IMR-90 (cell line): ENCODE data around the gene SPCS3. TPM values are rescaled to one million over a fixed set of nuclear protein-coding genes. Genes with fewer than 3 reads are reported as not detected.

Experiments used
- ATAC-seq: fragments of 200-7000 bp; cut with Tn5 transposase; 2 replicates; pipeline ENCODE4 v1.9.1; 2020; ENCODE audit warnings: low read depth, mild to moderate bottlenecking, moderate library complexity
- BruUV-seq: library from RNA; stranded (reverse); fragments of 400-500 nt; replicated peaks from 2 replicates; lab custom pipeline; 2021; lab: Mats Ljungman, UMichigan
- CTCF ChIA-PET: fragments of 300-600 bp; formaldehyde crosslinking; extraction: SDS; loops from one replicate; lab custom pipeline; 2021; ENCODE audit warnings: antibody characterized with exemption; lab: Yijun Ruan, JAX
- POLR2A ChIA-PET: fragments of 300-600 bp; sonication (Branson Sonifier 250); formaldehyde crosslinking; loops from one replicate; lab custom pipeline; 2022; ENCODE audit warnings: antibody characterized with exemption; ENCODE audit not compliant: unreplicated experiment; lab: Charles Lee
- DNase-seq: peaks from one replicate; pipeline ENCODE4 v3.0.0; 2013
- H2AFZ ChIP-seq: replicated peaks from 2 replicates; pipeline ENCODE3; 2013; ENCODE audit warnings: low read length, mild to moderate bottlenecking; ENCODE audit not compliant: poor library complexity
- H2AK5ac ChIP-seq: 2 replicates; pipeline ENCODE4 v1.6.1; 2013; ENCODE audit warnings: low read depth, low read length, inconsistent platforms
- H2AK9ac ChIP-seq: replicated peaks from 2 replicates; pipeline ENCODE3; 2013; ENCODE audit warnings: mild to moderate bottlenecking, low read depth, low read length, moderate library complexity; ENCODE audit not compliant: poor library complexity
- H2BK120ac ChIP-seq: 2 replicates; pipeline ENCODE4 v1.6.1; 2013; ENCODE audit warnings: low read depth, low read length, inconsistent platforms
- H2BK15ac ChIP-seq: 3 replicates; pipeline ENCODE4 v1.6.1; 2013; ENCODE audit warnings: low read depth, low read length, inconsistent platforms
- H2BK20ac ChIP-seq: 2 replicates; pipeline ENCODE4 v1.6.1; 2013; ENCODE audit warnings: low read depth, mild to moderate bottlenecking, inconsistent platforms, low read length, moderate library complexity
- H2BK5ac ChIP-seq: 2 replicates; pipeline ENCODE4 v1.6.1; 2013; ENCODE audit warnings: mild to moderate bottlenecking, low read depth, low read length, inconsistent platforms; ENCODE audit not compliant: poor library complexity, severe bottlenecking
- H3K14ac ChIP-seq: replicated peaks from 2 replicates; pipeline ENCODE4 v1.6.1; 2013; ENCODE audit warnings: low read depth, low read length, inconsistent platforms
- H3K18ac ChIP-seq: 2 replicates; pipeline ENCODE4 v1.6.1; 2013; ENCODE audit warnings: low read depth, low read length, control low read depth
- H3K23ac ChIP-seq: 2 replicates; pipeline ENCODE4 v1.6.1; 2013; ENCODE audit warnings: low read depth, low read length, inconsistent platforms
- H3K27ac ChIP-seq: 2 replicates; pipeline ENCODE4 v1.5.1; 2013; ENCODE audit warnings: mild to moderate bottlenecking, control low read depth, low read length; ENCODE audit not compliant: insufficient read depth
- H3K27me3 ChIP-seq: 2 replicates; pipeline ENCODE4 v1.6.1; 2013; ENCODE audit warnings: low read length; ENCODE audit not compliant: control insufficient read depth, insufficient read depth
- H3K36me3 ChIP-seq: 2 replicates; pipeline ENCODE4 v1.6.1; 2013; ENCODE audit warnings: low read length, mixed read lengths; ENCODE audit not compliant: control insufficient read depth, insufficient read depth
- H3K4ac ChIP-seq: 2 replicates; pipeline ENCODE4 v1.6.1; 2013; ENCODE audit warnings: low read depth, low read length, inconsistent platforms
- H3K4me1 ChIP-seq: 2 replicates; pipeline ENCODE4 v1.6.1; 2013; ENCODE audit warnings: low read length, mixed read lengths; ENCODE audit not compliant: control insufficient read depth, insufficient read depth
- H3K4me2 ChIP-seq: 2 replicates; pipeline ENCODE4 v1.6.1; 2013; ENCODE audit warnings: low read depth, mild to moderate bottlenecking, control low read depth, low read length, moderate library complexity
- H3K4me3 ChIP-seq: 2 replicates; pipeline ENCODE4 v1.5.1; 2013; ENCODE audit warnings: low read depth, mild to moderate bottlenecking, control low read depth, low read length, moderate library complexity; ENCODE audit not compliant: insufficient read depth
- H3K56ac ChIP-seq: 2 replicates; pipeline ENCODE4 v1.6.1; 2013; ENCODE audit warnings: low read length, inconsistent platforms; ENCODE audit not compliant: insufficient read depth; ENCODE audit errors: extremely low read depth
- H3K79me1 ChIP-seq, 2 experiments: 2 replicates each; pipeline ENCODE4 v1.6.1; 2013; ENCODE audit warnings: low read length in 2 of 2, inconsistent platforms in 1 of 2, low read depth in 1 of 2
- H3K9ac ChIP-seq: 2 replicates; pipeline ENCODE4 v1.6.1; 2013; ENCODE audit warnings: low read depth, low read length, control low read depth
- H3K9me1 ChIP-seq: 2 replicates; pipeline ENCODE4 v1.6.1; 2013; ENCODE audit warnings: low read length, inconsistent platforms; ENCODE audit not compliant: insufficient read depth
- H3K9me3 ChIP-seq: 2 replicates; pipeline ENCODE4 v1.6.1; 2013; ENCODE audit warnings: low read length; ENCODE audit not compliant: control insufficient read depth, insufficient read depth
- H4K20me1 ChIP-seq: 2 replicates; pipeline ENCODE4 v1.6.1; 2013; ENCODE audit warnings: low read length, inconsistent platforms; ENCODE audit not compliant: insufficient read depth
- H4K5ac ChIP-seq: 2 replicates; pipeline ENCODE4 v1.6.1; 2013; ENCODE audit warnings: mild to moderate bottlenecking, low read depth, low read length, control low read depth
- H4K8ac ChIP-seq, 2 experiments: 2 replicates each; pipeline ENCODE4 v1.6.1; 2013; ENCODE audit warnings: low read depth in 2 of 2, low read length in 2 of 2, control low read depth in 1 of 2, inconsistent platforms in 1 of 2
- H4K91ac ChIP-seq: 2 replicates; pipeline ENCODE4 v1.6.1; 2013; ENCODE audit warnings: low read depth, low read length, inconsistent platforms; ENCODE audit not compliant: insufficient read depth
- CEBPB ChIP-seq: IDR thresholded peaks from 2 replicates; pipeline ENCODE4 v1.6.1; 2012; ENCODE audit warnings: low read depth, low read length, improper control_type of control experiment
- CHD1 ChIP-seq: IDR thresholded peaks from 2 replicates; pipeline ENCODE4 v1.6.1; 2012; ENCODE audit warnings: low read depth, low read length, improper control_type of control experiment
- MAZ ChIP-seq: IDR thresholded peaks from 2 replicates; pipeline ENCODE4 v1.6.1; 2012; ENCODE audit warnings: low read depth, mild to moderate bottlenecking, low read length, improper control_type of control experiment, moderate library complexity, borderline replicate concordance
- POLR2A ChIP-seq: IDR thresholded peaks from 2 replicates; pipeline ENCODE4 v1.6.1; 2012; ENCODE audit warnings: mild to moderate bottlenecking, low read depth, low read length
- RFX5 ChIP-seq: IDR thresholded peaks from 2 replicates; pipeline ENCODE4 v1.8.0; 2012; ENCODE audit warnings: low read depth, mild to moderate bottlenecking, low read length, moderate library complexity
- dilution Hi-C: fragments of 300-500 bp; cut with HindIII; formaldehyde crosslinking; loops from one replicate; pipeline ENCODE4 v1.14.3; 2018; ENCODE audit warnings: low sequenced_read_pairs; ENCODE audit not compliant: unreplicated experiment
- in situ Hi-C: fragments of 300-500 bp; cut with MboI; formaldehyde crosslinking; loops from 3 replicates; pipeline ENCODE4 v1.14.3; 2019; ENCODE audit warnings: low sequenced_read_pairs, inconsistent platforms, mixed read lengths
- intact Hi-C: fragments of 100-400 bp; cut with micrococcal nuclease; formaldehyde crosslinking; loops from 2 replicates; pipeline ENCODE4 v1.10.0; 2022
- polyA plus RNA-seq, 3 experiments: library from polyadenylated mRNA; depleted of rRNA; stranded (reverse); fragments of >200 nt; gene quantifications; 2 replicates each; pipeline ENCODE4 v1.2.3, GENCODE V29; 2012; ENCODE audit warnings: low replicate concordance in 1 of 3
- total RNA-seq: library from RNA; depleted of rRNA; stranded (reverse); fragments of >200 nt; gene quantifications from 2 replicates; pipeline ENCODE4 v1.2.3, GENCODE V29; 2012

Gene SPCS3
- total and polyA plus RNA-seq, 2 of the 4 experiments (the other 2 are of a cell fraction) = 41.6 to 77.4 TPM

DNA sequence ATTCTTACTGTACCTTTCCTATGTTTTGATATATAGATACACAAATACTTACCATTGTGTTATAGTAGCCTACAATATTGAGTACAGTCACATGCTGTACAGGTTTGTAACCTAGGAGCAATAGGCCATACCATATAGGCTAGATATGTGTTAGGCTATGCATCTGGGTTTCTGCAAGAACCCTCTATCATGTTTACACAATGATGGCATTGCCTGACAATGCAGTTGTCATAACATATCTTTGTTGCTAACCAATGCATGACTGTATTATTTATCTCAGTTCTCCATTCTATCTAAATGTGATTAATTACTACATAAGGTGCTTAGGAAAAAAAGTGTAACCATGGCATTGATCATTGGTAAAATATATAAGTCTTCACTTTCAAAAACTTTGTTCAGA is 10.0 kb upstream of the SPCS3 start:
- TF ChIP-seq CEBPB (peak; percentile 40; the same call in 1 of the 2 replicates), RFX5 (no peak), CHD1 (no peak), POLR2A (no peak), MAZ (no peak)
- CTCF ChIA-PET = no interaction called here
- in situ Hi-C loops = no loop called here

More for the DNA sequence above, 10.0 kb upstream of the SPCS3 start:
- H3K4me3 ChIP-seq = no peak overlapping the region
- H3K14ac ChIP-seq = no peak overlapping the region
- no peak overlapping the region for H2BK15ac ChIP-seq
- no peaks in the 10 kb centered on the region for H3K9me3 ChIP-seq
- H3K79me1 ChIP-seq = no peaks in the 10 kb centered on the region
- no peak overlapping the region for H3K4ac ChIP-seq
- POLR2A ChIA-PET = no interaction called here
- no peaks in the 10 kb centered on the region for H3K27me3 ChIP-seq
- DNase-seq = peak; percentile 60
- BruUV-seq = no TSS peak
- no peak overlapping the region; the same call in 1 of the 2 replicates for H3K4me2 ChIP-seq
- H4K8ac ChIP-seq = no peak overlapping the region
- H2AFZ ChIP-seq = no peak overlapping the region
- H2AK9ac ChIP-seq = no peak overlapping the region
- no peak overlapping the region for H3K56ac ChIP-seq
- 0 out of 2 replicates have a peak, but pooled peaks cover 3% of the 10 kb centered on the region for H3K9me1 ChIP-seq
- H3K27ac ChIP-seq = no peak overlapping the region
- H3K18ac ChIP-seq = no peak overlapping the region
- no peaks in the 10 kb centered on the region for H4K20me1 ChIP-seq
- no peak overlapping the region for H2BK120ac ChIP-seq
- no peak overlapping the region for H3K9ac ChIP-seq
- no peak overlapping the region for H2BK20ac ChIP-seq
- intact Hi-C loops (no loop called here), dilution Hi-C loops (no loop called here)
- no peak overlapping the region for H4K5ac ChIP-seq
- H2BK5ac ChIP-seq = no peak overlapping the region
- H2AK5ac ChIP-seq = no peak overlapping the region
- H3K36me3 ChIP-seq = no peaks in the 10 kb centered on the region
- H3K23ac ChIP-seq = no peak overlapping the region
- no peaks in the 10 kb centered on the region for H3K4me1 ChIP-seq
- no peak overlapping the region for H4K91ac ChIP-seq
- 0 out of 2 replicates have a peak, but pooled peaks have one; percentile 32 for ATAC-seq
